Neural progenitor cell (in vitro differentiated cells): ENCODE results near the gene TUBB2B. TPM values are rescaled to one million over a fixed set of nuclear protein-coding genes. Genes with fewer than 3 reads are reported as not detected.

Source experiments
- DNase-seq: peaks from one replicate; pipeline ENCODE4 v3.0.0-alpha.2; 2016; ENCODE audit warnings: low spot score
- H2AFZ ChIP-seq: fragments of 200-600 bp; sonication (generic); replicated peaks from 2 replicates; pipeline ENCODE4 v1.6.1; 2016; ENCODE audit warnings: antibody characterized with exemption
- H3F3A ChIP-seq: fragments of 200-600 bp; sonication (generic); 2 replicates; pipeline ENCODE4 v1.6.1; 2016; ENCODE audit warnings: antibody characterized with exemption, low read depth
- H3K27ac ChIP-seq: fragments of 200-600 bp; sonication (generic); 2 replicates; pipeline ENCODE4 v1.5.1; 2016; ENCODE audit warnings: mild to moderate bottlenecking
- H3K27me3 ChIP-seq: fragments of 200-600 bp; sonication (generic); 2 replicates; pipeline ENCODE4 v1.6.1; 2016; ENCODE audit warnings: mild to moderate bottlenecking, moderate library complexity
- H3K36me3 ChIP-seq: fragments of 200-600 bp; sonication (generic); 2 replicates; pipeline ENCODE4 v1.5.1; 2016
- H3K4me1 ChIP-seq: fragments of 200-600 bp; sonication (generic); 2 replicates; pipeline ENCODE4 v1.6.1; 2016; ENCODE audit warnings: mixed run types
- H3K4me2 ChIP-seq: fragments of 200-600 bp; sonication (generic); 2 replicates; pipeline ENCODE4 v1.6.1; 2016
- H3K4me3 ChIP-seq: fragments of 200-600 bp; sonication (generic); 2 replicates; pipeline ENCODE4 v1.5.1; 2016
- H3K79me2 ChIP-seq: fragments of 200-600 bp; sonication (generic); 2 replicates; pipeline ENCODE4 v1.6.1; 2016; ENCODE audit warnings: low read depth
- H3K9ac ChIP-seq: fragments of 200-600 bp; sonication (generic); 2 replicates; pipeline ENCODE4 v1.6.1; 2016
- H3K9me3 ChIP-seq: fragments of 200-600 bp; sonication (generic); 2 replicates; pipeline ENCODE4 v1.5.1; 2016; ENCODE audit warnings: low read depth
- H4K20me1 ChIP-seq: fragments of 200-600 bp; sonication (generic); 2 replicates; pipeline ENCODE4 v1.6.1; 2016; ENCODE audit warnings: low read depth
- H3K27ac Mint-ChIP-seq: 3 replicates; pipeline ENCODE4 v1.8.0; 2021; ENCODE audit warnings: mixed read lengths
- H3K27me3 Mint-ChIP-seq: 2 replicates; pipeline ENCODE4 v1.8.0; 2022; ENCODE audit warnings: low read depth, mild to moderate bottlenecking, inconsistent platforms, moderate library complexity, mixed read lengths; ENCODE audit not compliant: insufficient read depth
- H3K36me3 Mint-ChIP-seq: 3 replicates; pipeline ENCODE4 v1.8.0; 2021; ENCODE audit warnings: mixed read lengths
- H3K4me1 Mint-ChIP-seq: 3 replicates; pipeline ENCODE4 v1.8.0; 2021; ENCODE audit warnings: mixed read lengths
- H3K4me3 Mint-ChIP-seq: 3 replicates; pipeline ENCODE4 v1.8.0; 2021; ENCODE audit warnings: mild to moderate bottlenecking, moderate library complexity, mixed read lengths
- H3K9me3 Mint-ChIP-seq: 3 replicates; pipeline ENCODE4 v1.8.0; 2020; ENCODE audit warnings: mixed read lengths
- CTCF ChIP-seq: fragments of 200-600 bp; sonication (generic); IDR thresholded peaks from 2 replicates; pipeline ENCODE4 v1.5.1; 2017; ENCODE audit warnings: antibody characterized with exemption, mild to moderate bottlenecking
- EZH2 ChIP-seq: fragments of 200-600 bp; sonication (generic); IDR thresholded peaks from 2 replicates; pipeline ENCODE4 v1.6.1; 2017; ENCODE audit warnings: antibody characterized with exemption, mild to moderate bottlenecking, moderate library complexity
- EZH2phosphoT487 ChIP-seq: fragments of 200-600 bp; sonication (generic); IDR thresholded peaks from 2 replicates; pipeline ENCODE4 v1.6.1; 2017; ENCODE audit warnings: antibody characterized with exemption
- total RNA-seq: library from RNA; depleted of rRNA; stranded (reverse); fragments of >200 nt; gene quantifications from 2 replicates; pipeline ENCODE4 v1.2.3, GENCODE V29; 2015; ENCODE audit warnings: low replicate concordance

The TUBB2B gene
- total RNA-seq, 1 donor from 2014 or later: 362 TPM

GRCh38 chr6:3267162-3267561, 39.7 kb upstream of the TUBB2B start:
- no peaks in the 10 kb centered on the region for H3K36me3 ChIP-seq
- H3K4me1 ChIP-seq: no peaks in the 10 kb centered on the region
- Mint-ChIP-seq H3K27me3 (peaks cover 5% of the 10 kb centered on the region), H3K4me3 (no peak overlapping the region), H3K27ac (no peak overlapping the region), H3K36me3 (peaks cover 21% of the 10 kb centered on the region), H3K9me3 (no peaks in the 10 kb centered on the region), H3K4me1 (peaks cover 14% of the 10 kb centered on the region)
- no peak overlapping the region for H2AFZ ChIP-seq
- peaks cover 34% of the 10 kb centered on the region for H4K20me1 ChIP-seq
- DNase-seq: no peak
- no peak overlapping the region for H3K4me2 ChIP-seq
- H3K4me3 ChIP-seq: no peak overlapping the region
- no peak for TF ChIP-seq CTCF
- no peak for TF ChIP-seq EZH2
- no peak for TF ChIP-seq EZH2phosphoT487
- no peaks in the 10 kb centered on the region for H3F3A ChIP-seq
- H3K27me3 ChIP-seq: no peaks in the 10 kb centered on the region
- peaks cover 25% of the 10 kb centered on the region for H3K79me2 ChIP-seq
- no peaks in the 10 kb centered on the region for H3K9me3 ChIP-seq
- no peak overlapping the region for H3K27ac ChIP-seq
- no peak overlapping the region for H3K9ac ChIP-seq

- no peak overlapping the region for H3K27ac ChIP-seq
- no peak overlapping the region for H3K9ac ChIP-seq
- H3K9me3 Mint-ChIP-seq: no peaks in the 10 kb centered on the region
- H3K27me3 ChIP-seq: no peaks in the 10 kb centered on the region
- H4K20me1 ChIP-seq: peaks cover 44% of the 10 kb centered on the region
- H3K4me1 ChIP-seq: no peaks in the 10 kb centered on the region
- peaks cover 34% of the 10 kb centered on the region for H3K79me2 ChIP-seq
- no peaks in the 10 kb centered on the region for H3K36me3 ChIP-seq
- H3K4me3 Mint-ChIP-seq: no peak overlapping the region
- H3K36me3 Mint-ChIP-seq: peaks cover 13% of the 10 kb centered on the region
- H2AFZ ChIP-seq: no peak overlapping the region
- H3K4me2 ChIP-seq: no peak overlapping the region
- DNase-seq: no peak
- no peaks in the 10 kb centered on the region for H3K9me3 ChIP-seq
- no peaks in the 10 kb centered on the region for H3K27me3 Mint-ChIP-seq
- no peaks in the 10 kb centered on the region for H3F3A ChIP-seq
- H3K4me1 Mint-ChIP-seq: peaks cover 22% of the 10 kb centered on the region
- no peak overlapping the region for H3K4me3 ChIP-seq
- TF ChIP-seq CTCF: no peak
- no peak for TF ChIP-seq EZH2phosphoT487
- no peak for TF ChIP-seq EZH2
- H3K27ac Mint-ChIP-seq: no peak overlapping the region
These were observed 38.7 kb upstream of the TUBB2B start for GRCh38 chr6:3266170-3266569.

- no peak overlapping the region for H3K4me3 ChIP-seq
- no peaks in the 10 kb centered on the region for H3F3A ChIP-seq
- no peak for DNase-seq
- no peak overlapping the region for H3K9ac ChIP-seq
- TF ChIP-seq EZH2phosphoT487: no peak
- no peak for TF ChIP-seq EZH2
- TF ChIP-seq CTCF: no peak
- peaks cover 46% of the 10 kb centered on the region for H4K20me1 ChIP-seq
- H3K27me3 Mint-ChIP-seq: no peaks in the 10 kb centered on the region
- no peaks in the 10 kb centered on the region for H3K27me3 ChIP-seq
- H3K9me3 ChIP-seq: no peaks in the 10 kb centered on the region
- H3K36me3 ChIP-seq: no peaks in the 10 kb centered on the region
- peaks cover 39% of the 10 kb centered on the region for H3K79me2 ChIP-seq
- no peak overlapping the region for H3K4me3 Mint-ChIP-seq
- peaks cover 3% of the 10 kb centered on the region for H3K4me1 ChIP-seq
- H3K27ac ChIP-seq: no peak overlapping the region
- no peak overlapping the region for H3K4me2 ChIP-seq
- H3K4me1 Mint-ChIP-seq: peaks cover 27% of the 10 kb centered on the region
- H2AFZ ChIP-seq: no peak overlapping the region
- H3K27ac Mint-ChIP-seq: no peak overlapping the region
- H3K9me3 Mint-ChIP-seq: no peaks in the 10 kb centered on the region
- peaks cover 9% of the 10 kb centered on the region for H3K36me3 Mint-ChIP-seq
These were observed 38.2 kb upstream of the TUBB2B start for GRCh38 chr6:3265671-3266070.
